NCI-H2227 treated with DMSO at 0.1 percent for 48 hours (cell line): ENCODE results near the gene PIBF1.
"Not testable (repeated sequence)": the region's sequence is repeated elsewhere in the genome, so short reads cannot be mapped to it uniquely, and the experiment has no call there.

Source experiments
- DNase-seq: peaks from one replicate; lab custom pipeline; 2025; lab: John Stamatoyannopoulos, UW

The PIBF1 gene

GRCh38 chr13:72781451-72782439 is at the start of gene PIBF1, which contains the start of gene DIS3:
PIBF1 (plus strand) TSS chr13:72782133; CDS start chr13:72783470, 1,337 bp downstream.
DIS3 (minus strand) TSS chr13:72781900; CDS start chr13:72781832, 68 bp downstream.
- DNase-seq = peak; percentile 86

GRCh38 chr13:72737033-72737432 is 44.9 kb upstream of the PIBF1 start:
- no peak for DNase-seq

- DNase-seq = no peak
Measured at GRCh38 chr13:72740015-72740414, 41.9 kb upstream of the PIBF1 start.

GRCh38 chr13:72745260-72745659 is 36.7 kb upstream of the PIBF1 start:
- no peak for DNase-seq

- DNase-seq = no peak
Measured at GRCh38 chr13:72751220-72751619, 30.7 kb upstream of the PIBF1 start.

GRCh38 chr13:72754111-72754510 is 27.8 kb upstream of the PIBF1 start:
- DNase-seq = no peak

- DNase-seq = no peak
Measured at GRCh38 chr13:72757792-72758535, 24.0 kb upstream of the PIBF1 start.

- no peak for DNase-seq
Measured at GRCh38 chr13:72760189-72760588, 21.7 kb upstream of the PIBF1 start.

GRCh38 chr13:72763411-72763810 is 18.5 kb upstream of the PIBF1 start:
- DNase-seq = no peak

- DNase-seq = no peak
Measured at GRCh38 chr13:72774019-72774418, 7.9 kb upstream of the PIBF1 start.

GRCh38 chr13:72782717-72783116 is 784 bp downstream of the PIBF1 start:
- peak; percentile 4 for DNase-seq

GRCh38 chr13:72784679-72785078 is 2.7 kb downstream of the PIBF1 start:
- not testable (repeated sequence) for DNase-seq

- DNase-seq = no peak
Measured at GRCh38 chr13:72788831-72789230, 6.9 kb downstream of the PIBF1 start.

- no peak for DNase-seq
Measured at GRCh38 chr13:72792640-72793039, 10.7 kb downstream of the PIBF1 start.

GRCh38 chr13:72798817-72799216 is 16.9 kb downstream of the PIBF1 start:
- no peak for DNase-seq

GRCh38 chr13:72804301-72804700 is 22.4 kb downstream of the PIBF1 start:
- DNase-seq = no peak

- peak; percentile 22 for DNase-seq
Measured at GRCh38 chr13:72805676-72806346, 23.9 kb downstream of the PIBF1 start.

GRCh38 chr13:72806514-72806913 is 24.6 kb downstream of the PIBF1 start:
- DNase-seq = not testable (repeated sequence)

- no peak for DNase-seq
Measured at GRCh38 chr13:72808917-72809500, 27.1 kb downstream of the PIBF1 start.

- no peak for DNase-seq
Measured at GRCh38 chr13:72820156-72820897, 38.4 kb downstream of the PIBF1 start.

GRCh38 chr13:72820898-72821279 is 39.0 kb downstream of the PIBF1 start:
- DNase-seq = no peak
